Diencephalon (tissue), 1 donor: ENCODE results near the gene NLRP4. TPM values are rescaled to one million over a fixed set of nuclear protein-coding genes. Genes with fewer than 3 reads are reported as not detected.

ENCODE experiments used
- total RNA-seq: library from RNA; depleted of rRNA; stranded (reverse); fragments of >200 nt; gene quantifications from one replicate; pipeline ENCODE4 v1.2.3, GENCODE V29; 2014

The NLRP4 gene, protein sequence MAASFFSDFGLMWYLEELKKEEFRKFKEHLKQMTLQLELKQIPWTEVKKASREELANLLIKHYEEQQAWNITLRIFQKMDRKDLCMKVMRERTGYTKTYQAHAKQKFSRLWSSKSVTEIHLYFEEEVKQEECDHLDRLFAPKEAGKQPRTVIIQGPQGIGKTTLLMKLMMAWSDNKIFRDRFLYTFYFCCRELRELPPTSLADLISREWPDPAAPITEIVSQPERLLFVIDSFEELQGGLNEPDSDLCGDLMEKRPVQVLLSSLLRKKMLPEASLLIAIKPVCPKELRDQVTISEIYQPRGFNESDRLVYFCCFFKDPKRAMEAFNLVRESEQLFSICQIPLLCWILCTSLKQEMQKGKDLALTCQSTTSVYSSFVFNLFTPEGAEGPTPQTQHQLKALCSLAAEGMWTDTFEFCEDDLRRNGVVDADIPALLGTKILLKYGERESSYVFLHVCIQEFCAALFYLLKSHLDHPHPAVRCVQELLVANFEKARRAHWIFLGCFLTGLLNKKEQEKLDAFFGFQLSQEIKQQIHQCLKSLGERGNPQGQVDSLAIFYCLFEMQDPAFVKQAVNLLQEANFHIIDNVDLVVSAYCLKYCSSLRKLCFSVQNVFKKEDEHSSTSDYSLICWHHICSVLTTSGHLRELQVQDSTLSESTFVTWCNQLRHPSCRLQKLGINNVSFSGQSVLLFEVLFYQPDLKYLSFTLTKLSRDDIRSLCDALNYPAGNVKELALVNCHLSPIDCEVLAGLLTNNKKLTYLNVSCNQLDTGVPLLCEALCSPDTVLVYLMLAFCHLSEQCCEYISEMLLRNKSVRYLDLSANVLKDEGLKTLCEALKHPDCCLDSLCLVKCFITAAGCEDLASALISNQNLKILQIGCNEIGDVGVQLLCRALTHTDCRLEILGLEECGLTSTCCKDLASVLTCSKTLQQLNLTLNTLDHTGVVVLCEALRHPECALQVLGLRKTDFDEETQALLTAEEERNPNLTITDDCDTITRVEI
- under 0.01 TPM for total RNA-seq

GRCh38 chr19:55836340-55836739 is at the start of gene NLRP4:
NLRP4 (plus strand) TSS chr19:55836540; CDS start chr19:55852081, 15,541 bp downstream.

GRCh38 chr19:55831846-55832245 is 4.5 kb upstream of the NLRP4 start, which contains the start of gene NLRP11:
NLRP11 (minus strand) TSS chr19:55831999; CDS start chr19:55818174, 13,825 bp downstream.

Other genes with a start within 250 kb of the NLRP4 start
- 5.3 TPM for gene FIZ1, start 237.0 kb upstream of the NLRP4 start, total RNA-seq
- 3.0 TPM for gene ZNF524, start 236.3 kb upstream of the NLRP4 start, total RNA-seq
- 1.8 TPM for gene ZNF865, start 230.9 kb upstream of the NLRP4 start, total RNA-seq
- 6.5 TPM for gene ZNF784, start 212.0 kb upstream of the NLRP4 start, total RNA-seq
- 6.9 TPM for gene ZNF580, start 195.5 kb upstream of the NLRP4 start, total RNA-seq
- gene ZNF581, start 192.9 kb upstream of the NLRP4 start, total RNA-seq: 7.8 TPM
- gene CCDC106, start 188.3 kb upstream of the NLRP4 start, total RNA-seq: 16.6 TPM
- 76.1 TPM for gene U2AF2, start 181.5 kb upstream of the NLRP4 start, total RNA-seq
- gene EPN1, start 161.3 kb upstream of the NLRP4 start, total RNA-seq: 33.2 TPM
- gene NLRP9, start 98.1 kb upstream of the NLRP4 start, total RNA-seq: not detected
- gene RFPL4A, start 77.4 kb upstream of the NLRP4 start, total RNA-seq: not detected
- gene RFPL4AL1, start 67.4 kb upstream of the NLRP4 start, total RNA-seq: not detected
- gene NLRP11, start 4.5 kb upstream of the NLRP4 start, total RNA-seq: under 0.01 TPM
- gene NLRP13, start 95.8 kb downstream of the NLRP4 start, total RNA-seq: not detected
- not detected for gene NLRP8, start 111.3 kb downstream of the NLRP4 start, total RNA-seq
- gene NLRP5, start 150.2 kb downstream of the NLRP4 start, total RNA-seq: under 0.01 TPM